Measurements from ENCODE around the gene SLC16A2.

- TF ChIP-seq CTCF (IDR thresholded peaks at IDR 0.05) (no peak), EP300 (IDR thresholded peaks at IDR 0.05; ENCODE audit: low read depth) (no peak)
Measured at GRCh38 chrX:74531081-74531480, 109.8 kb downstream of the SLC16A2 start.

All from transverse colon (tissue), 3 donors.